Progenitor cell of endocrine pancreas (in vitro differentiated cells): ENCODE data around the gene BBS4. TPM values are rescaled to one million over a fixed set of nuclear protein-coding genes. Genes with fewer than 3 reads are reported as not detected.

Source experiments
- DNase-seq: peaks from one replicate; pipeline ENCODE4 v3.0.0; 2021; ENCODE audit warnings: low spot score; ENCODE audit not compliant: unreplicated experiment
- H3K27ac Mint-ChIP-seq: 2 replicates; pipeline ENCODE4 v1.8.0; 2021; ENCODE audit warnings: mild to moderate bottlenecking, moderate library complexity, mixed read lengths
- H3K27me3 Mint-ChIP-seq: 2 replicates; pipeline ENCODE4 v1.8.0; 2021; ENCODE audit warnings: mixed read lengths
- H3K36me3 Mint-ChIP-seq: 2 replicates; pipeline ENCODE4 v1.8.0; 2022; ENCODE audit warnings: mixed read lengths; ENCODE audit not compliant: insufficient read depth
- H3K4me1 Mint-ChIP-seq: 2 replicates; pipeline ENCODE4 v1.8.0; 2021; ENCODE audit warnings: low read depth, mixed read lengths
- H3K4me3 Mint-ChIP-seq: 2 replicates; pipeline ENCODE4 v1.8.0; 2021; ENCODE audit warnings: low read depth, mild to moderate bottlenecking, moderate library complexity, mixed read lengths
- H3K9me3 Mint-ChIP-seq: 2 replicates; pipeline ENCODE4 v1.8.0; 2021; ENCODE audit warnings: low read depth, mixed read lengths
- CTCF ChIP-seq: fragments of 200-600 bp; sonication (generic); IDR thresholded peaks from one replicate; pipeline ENCODE4 v1.5.0; 2021; ENCODE audit warnings: antibody characterized with exemption, mild to moderate bottlenecking; ENCODE audit not compliant: unreplicated experiment
- total RNA-seq: library from RNA; stranded (reverse); gene quantifications from 2 replicates; pipeline ENCODE4 v1.2.1, GENCODE V29; 2021

Gene BBS4
- total RNA-seq, 1 donor from 2014 or later: 33.8 TPM

DNA sequence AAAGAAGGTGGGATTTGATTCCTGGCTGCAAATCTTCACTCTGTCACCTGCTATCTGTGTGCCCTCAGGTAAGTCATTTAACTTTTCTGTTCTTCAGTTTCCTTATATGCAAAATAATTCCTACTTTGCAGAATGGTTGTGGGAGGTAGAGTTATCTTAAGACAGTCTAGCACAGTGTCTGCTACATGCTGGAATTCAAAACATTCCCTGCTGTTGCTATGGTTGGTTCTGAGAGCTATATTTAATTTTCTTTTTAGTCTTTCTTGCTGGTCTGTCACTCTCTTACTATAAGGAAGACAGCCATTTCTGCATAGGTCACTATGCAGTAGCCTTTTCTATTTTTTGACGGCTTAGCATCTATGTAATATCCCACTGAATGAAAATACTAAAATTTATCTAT, 101.5 kb downstream of the BBS4 start:
- no peak for TF ChIP-seq CTCF
- Mint-ChIP-seq H3K27ac (no peak overlapping the region), H3K27me3 (no peaks in the 10 kb centered on the region), H3K4me3 (no peak overlapping the region), H3K9me3 (no peaks in the 10 kb centered on the region), H3K36me3 (no peaks in the 10 kb centered on the region), H3K4me1 (peaks cover 8% of the 10 kb centered on the region)
- DNase-seq: no peak

Other genes starting within 250 kb of the BBS4 start
- 171 and 202 TPM in 2 replicates for gene ARIH1, start 211.9 kb upstream of the BBS4 start, total RNA-seq
- not detected in 2 replicates for gene GOLGA6B, start 31.5 kb upstream of the BBS4 start, total RNA-seq
- not detected in 2 replicates for gene HIGD2B, start within 50 bp of the BBS4 start, total RNA-seq
- gene ADPGK, start 97.6 kb downstream of the BBS4 start, total RNA-seq: 46.5 and 52.6 TPM in 2 replicates